Esophagus squamous epithelium (tissue), 5 donors: ENCODE results near the gene CCDC187. TPM values are rescaled to one million over a fixed set of nuclear protein-coding genes. Genes with fewer than 3 reads are reported as not detected.
"Not testable (repeated sequence)": the region's sequence is repeated elsewhere in the genome, so short reads cannot be mapped to it uniquely, and the experiment has no call there.

ENCODE experiments used
- DNase-seq: peaks from one replicate; lab custom pipeline; 2025; lab: John Stamatoyannopoulos, UW
- H3K27ac ChIP-seq, 4 donors: fragments of 200-600 bp; sonication (generic); one replicate each; pipeline ENCODE4 v1.5.1; 2016 to 2019; ENCODE audit warnings: mild to moderate bottlenecking in 1 of 4
- H3K27me3 ChIP-seq, 4 donors: fragments of 200-600 bp; sonication (generic); 1 replicate in 3 of 4; 2 replicates in 1 of 4; pipeline versions ENCODE4 v1.5.1 to v1.6.0; 2017 to 2021; ENCODE audit warnings: antibody characterized with exemption in 1 of 4
- H3K36me3 ChIP-seq, 3 donors: fragments of 200-600 bp; sonication (generic); one replicate each; pipeline ENCODE4 v1.5.1; 2016 to 2019
- H3K4me1 ChIP-seq, 3 donors: fragments of 200-600 bp; sonication (generic); one replicate each; pipeline ENCODE4 v1.5.1; 2017 to 2019
- H3K4me3 ChIP-seq, 4 donors: fragments of 200-600 bp; sonication (generic); 1 replicate in 3 of 4; 2 replicates in 1 of 4; pipeline ENCODE4 v1.5.1; 2016 to 2019; ENCODE audit warnings: mild to moderate bottlenecking in 2 of 4, moderate library complexity in 1 of 4
- H3K9me3 ChIP-seq, 3 donors: fragments of 200-600 bp; sonication (generic); one replicate each; pipeline ENCODE4 v1.5.1; 2016 to 2019
- POLR2A ChIP-seq, 4 donors: fragments of 450-650 bp; IDR thresholded peaks; one replicate each; pipeline ENCODE4 v1.6.1; 2017; ENCODE audit warnings: antibody characterized with exemption in 4 of 4, mild to moderate bottlenecking in 4 of 4, moderate library complexity in 3 of 4
- WGBS, 2 donors: methylation state at CpG; one replicate each; pipeline ENCODE4 v1.1.5; 2018; 5-methylcytosine and 5-hydroxymethylcytosine counted together
- intact Hi-C: fragments of 100-400 bp; cut with DNase I; formaldehyde crosslinking; loops from one replicate; pipeline ENCODE4 v1.15.0; 2022
- total RNA-seq, 4 donors: library from RNA; depleted of rRNA; stranded (reverse); fragments of >200 nt; gene quantifications; one replicate each; pipeline ENCODE4 v1.1.0, GENCODE V29; 2016
- TF ChIP-seq, protein P1 (sequence below), 6 experiments: fragments of 450-650 bp in 4 of 6; fragments of 200-600 bp in 2 of 6; sonication (generic) in 2 of 6; IDR thresholded peaks; one replicate each; pipeline ENCODE4 v1.5.1; 2016 to 2019; ENCODE audit warnings: antibody characterized with exemption in 6 of 6, mild to moderate bottlenecking in 4 of 6, moderate library complexity in 4 of 6
- donor health status: DM: yes; HTN: yes; CAD: no.

CCDC187 gene
- total RNA-seq = not detected

DNA sequence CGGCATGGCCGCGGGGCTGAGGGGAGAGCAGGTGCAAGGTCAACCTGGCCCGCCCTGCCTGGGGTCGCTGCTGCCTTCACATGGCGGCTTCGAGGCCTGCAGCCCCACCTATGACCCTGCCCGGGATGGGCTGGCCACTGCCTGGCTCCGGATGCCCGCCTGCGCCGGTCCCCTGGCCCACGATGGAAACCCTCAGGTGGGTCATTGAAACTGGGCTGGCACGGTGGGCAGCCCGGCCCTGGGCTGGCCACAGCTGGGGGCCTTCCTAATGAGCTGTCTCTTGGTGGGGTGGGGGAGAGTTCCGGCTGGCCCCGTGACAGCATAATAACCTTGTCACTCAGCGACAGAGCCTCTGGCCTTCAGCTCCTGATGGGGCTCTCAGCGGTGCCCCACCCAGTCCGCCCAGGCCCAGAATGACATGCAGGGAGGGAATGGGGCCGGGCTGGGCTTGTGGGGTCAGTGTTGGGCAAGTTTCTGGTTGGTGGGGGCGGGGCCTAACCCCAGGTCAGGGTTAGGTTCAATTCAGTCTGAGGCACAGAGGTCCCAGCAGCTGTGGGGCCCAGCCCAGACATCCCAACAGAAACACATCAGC lies at the start of gene CCDC187:
Gene CCDC187 (minus strand): TSS at position 270 of the 592 bp plus-strand sequence. CDS start 264 bp downstream, at position 6.
- peaks cover 0 to 68% (median 0%) of the 10 kb centered on the region in 4 donors for H3K27me3 ChIP-seq
- intact Hi-C loops = no loop called here
- TF ChIP-seq, protein P1, sequence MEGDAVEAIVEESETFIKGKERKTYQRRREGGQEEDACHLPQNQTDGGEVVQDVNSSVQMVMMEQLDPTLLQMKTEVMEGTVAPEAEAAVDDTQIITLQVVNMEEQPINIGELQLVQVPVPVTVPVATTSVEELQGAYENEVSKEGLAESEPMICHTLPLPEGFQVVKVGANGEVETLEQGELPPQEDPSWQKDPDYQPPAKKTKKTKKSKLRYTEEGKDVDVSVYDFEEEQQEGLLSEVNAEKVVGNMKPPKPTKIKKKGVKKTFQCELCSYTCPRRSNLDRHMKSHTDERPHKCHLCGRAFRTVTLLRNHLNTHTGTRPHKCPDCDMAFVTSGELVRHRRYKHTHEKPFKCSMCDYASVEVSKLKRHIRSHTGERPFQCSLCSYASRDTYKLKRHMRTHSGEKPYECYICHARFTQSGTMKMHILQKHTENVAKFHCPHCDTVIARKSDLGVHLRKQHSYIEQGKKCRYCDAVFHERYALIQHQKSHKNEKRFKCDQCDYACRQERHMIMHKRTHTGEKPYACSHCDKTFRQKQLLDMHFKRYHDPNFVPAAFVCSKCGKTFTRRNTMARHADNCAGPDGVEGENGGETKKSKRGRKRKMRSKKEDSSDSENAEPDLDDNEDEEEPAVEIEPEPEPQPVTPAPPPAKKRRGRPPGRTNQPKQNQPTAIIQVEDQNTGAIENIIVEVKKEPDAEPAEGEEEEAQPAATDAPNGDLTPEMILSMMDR (IDR thresholded peaks at IDR 0.05) = no peak
- no peak for TF ChIP-seq POLR2A (IDR thresholded peaks at IDR 0.05)
- H3K36me3 ChIP-seq = no peaks in the 10 kb centered on the region
- DNase-seq = no peak
- H3K4me1 ChIP-seq = peaks cover 0 to 8% (median 0%) of the 10 kb centered on the region in 3 donors
- H3K27ac ChIP-seq = no peak within 1 kb of the TSS
- H3K4me3 ChIP-seq = no peak within 1 kb of the TSS
- WGBS, 2 donors = no CpG with 5 or more reads among the region's 22 CpGs
- no peaks in the 10 kb centered on the region for H3K9me3 ChIP-seq

DNA sequence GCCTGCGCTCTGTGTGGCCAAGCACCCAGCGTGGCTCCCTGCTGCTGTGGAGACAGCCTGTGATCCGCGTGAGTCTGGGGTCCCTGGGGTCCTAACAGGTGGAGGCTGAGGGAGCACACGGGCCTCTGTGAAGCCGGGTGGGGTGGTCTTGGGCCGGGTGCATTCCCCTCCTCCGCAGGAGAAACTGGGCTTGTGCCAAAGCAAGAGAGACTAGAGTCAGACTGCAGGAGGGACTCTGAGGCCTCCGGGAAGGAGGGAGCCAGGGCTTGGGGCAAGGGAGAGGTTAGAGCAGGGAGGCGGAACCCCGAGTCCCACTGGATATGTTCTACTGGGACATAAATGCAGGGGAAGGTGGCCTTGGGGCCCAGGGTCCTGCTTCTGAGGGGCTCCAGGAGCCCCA lies 49.2 kb upstream of the CCDC187 start:
- Histone ChIP-seq H3K36me3 (peaks cover 0 to 33% (median 0%) of the 10 kb centered on the region in 3 donors), H3K4me3 (no peak overlapping the region), H3K4me1 (peaks cover 0 to 23% (median 3%) of the 10 kb centered on the region in 3 donors), H3K27me3 (no peaks in the 10 kb centered on the region), H3K27ac (no peak overlapping the region), H3K9me3 (no peaks in the 10 kb centered on the region)
- intact Hi-C loops = no loop called here
- TF ChIP-seq, protein P1 (IDR thresholded peaks at IDR 0.05) = no peak
- no peak for TF ChIP-seq POLR2A (IDR thresholded peaks at IDR 0.05)
- WGBS, 2 donors = 62% methylated on average over 4 of the region's 11 CpGs; no CpG with 5 or more reads in 1 of the 2 donors
- no peak for DNase-seq

DNA sequence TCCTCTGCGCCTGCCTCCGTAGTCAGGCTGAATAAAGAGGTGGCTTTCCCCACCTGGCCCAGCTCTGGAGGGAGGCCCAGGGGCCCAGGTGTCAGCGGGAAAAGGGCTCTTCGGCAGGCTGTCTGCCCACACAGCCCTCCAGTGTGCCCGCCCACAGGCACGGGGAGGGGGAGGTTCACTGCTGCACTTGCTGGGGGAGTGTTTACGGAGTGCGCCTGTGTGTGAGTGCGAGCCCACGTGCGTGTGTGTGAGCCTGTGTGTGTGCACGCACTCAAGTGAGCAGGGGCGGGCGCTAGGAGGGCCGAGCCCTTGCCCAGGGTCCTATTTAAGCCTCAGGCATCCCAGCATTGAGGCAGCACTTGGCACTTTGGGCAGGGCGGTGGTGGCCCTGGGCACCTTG lies 48.8 kb upstream of the CCDC187 start:
- 60 to 80% methylated on average over 1 to 2 of the region's 16 CpGs for WGBS, 2 donors
- Histone ChIP-seq H3K9me3 (no peaks in the 10 kb centered on the region), H3K27me3 (no peaks in the 10 kb centered on the region), H3K27ac (no peak overlapping the region), H3K36me3 (peaks cover 0 to 31% (median 0%) of the 10 kb centered on the region in 3 donors), H3K4me3 (peak overlapping the region in 2 of 4 donors; percentile 17 to 35), H3K4me1 (peaks cover 0 to 23% (median 3%) of the 10 kb centered on the region in 3 donors)
- no peak for DNase-seq
- TF ChIP-seq POLR2A (IDR thresholded peaks at IDR 0.05) = no peak
- intact Hi-C loops = no loop called here

DNA sequence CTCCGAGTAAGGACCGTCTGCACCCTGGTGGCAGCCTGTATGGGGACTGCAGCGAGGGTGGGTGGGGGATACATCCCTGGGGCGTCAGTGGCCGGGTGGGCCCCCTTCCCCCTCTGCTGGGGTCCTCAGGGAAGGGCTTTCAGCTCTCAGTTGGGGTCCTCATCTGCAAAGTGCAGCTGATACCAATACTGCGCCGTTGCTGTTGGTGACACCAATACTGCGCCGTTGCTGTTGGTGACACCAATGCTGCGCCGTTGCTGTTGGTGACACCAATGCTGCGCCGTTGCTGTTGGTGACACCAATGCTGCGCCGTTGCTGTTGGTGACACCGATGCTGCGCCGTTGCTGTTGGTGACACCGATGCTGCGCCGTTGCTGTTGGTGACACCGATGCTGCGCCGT lies 48.0 kb upstream of the CCDC187 start:
- Histone ChIP-seq H3K36me3 (peaks cover 0 to 23% (median 0%) of the 10 kb centered on the region in 3 donors), H3K4me3 (peak overlapping the region in 2 of 4 donors; percentile 18 to 34), H3K4me1 (peaks cover 0 to 23% (median 3%) of the 10 kb centered on the region in 3 donors)
- H3K27me3 ChIP-seq, DNase-seq, H3K9me3 ChIP-seq, H3K27ac ChIP-seq, intact Hi-C loops: not testable (repeated sequence)
- 91% methylated on average over 10 of the region's 24 CpGs; no CpG with 5 or more reads in 1 of the 2 donors for WGBS, 2 donors

DNA sequence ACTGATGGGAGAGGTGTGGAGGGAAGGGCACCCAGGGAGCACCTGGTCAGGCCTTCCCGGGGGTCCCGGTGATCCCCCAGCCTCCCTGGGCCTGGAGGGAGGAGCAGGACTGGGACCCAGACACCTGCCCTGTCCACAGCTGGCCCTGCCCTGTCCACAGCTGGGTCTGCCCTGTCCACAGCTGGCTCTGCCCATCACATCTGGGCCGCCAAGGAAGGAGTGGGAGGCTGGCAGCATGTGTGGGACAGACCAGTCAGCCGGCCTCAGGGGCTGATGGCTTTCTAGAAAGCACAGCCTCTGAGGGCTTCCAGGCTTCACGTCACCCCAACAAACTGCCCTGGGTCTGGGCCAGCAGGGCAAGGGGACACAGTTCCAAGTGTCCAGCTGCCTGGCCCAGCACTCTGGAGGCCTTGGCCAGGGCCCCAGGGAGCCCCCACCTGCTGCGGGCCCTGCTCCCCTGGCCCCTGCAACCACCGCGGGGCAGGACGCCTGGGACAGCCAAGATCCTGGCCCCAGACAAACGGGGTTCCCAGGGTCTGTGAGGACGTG lies 47.4 kb upstream of the CCDC187 start:
- intact Hi-C loops = no loop called here
- no peak overlapping the region for H3K27ac ChIP-seq
- DNase-seq = no peak
- TF ChIP-seq, protein P1 (IDR thresholded peaks at IDR 0.05) = no peak
- TF ChIP-seq POLR2A (IDR thresholded peaks at IDR 0.05) = no peak
- 100% methylated on average over 2 of the region's 11 CpGs; no CpG with 5 or more reads in 1 of the 2 donors for WGBS, 2 donors
- peaks cover 0 to 2% (median 0%) of the 10 kb centered on the region in 4 donors for H3K27me3 ChIP-seq
- H3K9me3 ChIP-seq = no peaks in the 10 kb centered on the region
- peaks cover under 1 to 28% (median 3%) of the 10 kb centered on the region in 3 donors for H3K4me1 ChIP-seq
- peaks cover 0 to 19% (median 0%) of the 10 kb centered on the region in 3 donors for H3K36me3 ChIP-seq
- H3K4me3 ChIP-seq = peak overlapping the region in 2 of 4 donors; percentile 18 to 34

DNA sequence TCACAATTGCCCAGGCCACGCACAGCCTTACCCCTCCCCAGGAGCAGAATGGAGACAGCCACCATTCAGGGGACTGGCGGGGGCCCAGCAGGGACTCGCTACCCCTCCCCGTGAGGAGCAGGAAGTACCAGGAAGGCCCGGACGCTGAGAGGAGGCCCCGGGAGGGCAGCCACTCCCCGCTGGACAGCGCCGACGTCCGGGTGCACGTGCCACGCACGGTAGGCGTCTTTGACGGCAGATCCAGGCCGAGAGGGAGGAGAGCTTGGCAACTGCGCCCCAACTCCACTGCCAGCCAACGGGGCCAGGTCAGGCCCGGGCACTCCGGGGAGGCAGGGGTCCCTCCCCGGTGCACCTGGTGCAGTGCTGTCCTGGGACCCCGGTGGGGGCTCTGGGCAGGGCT lies 45.7 kb upstream of the CCDC187 start:
- Histone ChIP-seq H3K4me3 (no peak overlapping the region), H3K4me1 (peaks cover 9 to 36% (median 15%) of the 10 kb centered on the region in 3 donors), H3K27ac (no peak overlapping the region), H3K27me3 (peaks cover 0 to 13% (median 0%) of the 10 kb centered on the region in 4 donors), H3K9me3 (no peaks in the 10 kb centered on the region), H3K36me3 (peaks cover 0 to 19% (median 0%) of the 10 kb centered on the region in 3 donors)
- TF ChIP-seq, protein P1 (IDR thresholded peaks at IDR 0.05) = no peak
- 75 to 90% methylated on average over 4 to 9 of the region's 24 CpGs for WGBS, 2 donors
- intact Hi-C loops = no loop called here
- no peak for DNase-seq
